ENCODE measurements around the gene ATF7IP2. TPM values are rescaled to one million over a fixed set of nuclear protein-coding genes. Genes with fewer than 3 reads are reported as not detected.
"Not testable (repeated sequence)": the region's sequence is repeated elsewhere in the genome, so short reads cannot be mapped to it uniquely, and the experiment has no call there.

The ATF7IP2 gene
- total and polyA plus RNA-seq, 4 donors, result 14.3 to 60.4 (median 30.1) TPM

DNA sequence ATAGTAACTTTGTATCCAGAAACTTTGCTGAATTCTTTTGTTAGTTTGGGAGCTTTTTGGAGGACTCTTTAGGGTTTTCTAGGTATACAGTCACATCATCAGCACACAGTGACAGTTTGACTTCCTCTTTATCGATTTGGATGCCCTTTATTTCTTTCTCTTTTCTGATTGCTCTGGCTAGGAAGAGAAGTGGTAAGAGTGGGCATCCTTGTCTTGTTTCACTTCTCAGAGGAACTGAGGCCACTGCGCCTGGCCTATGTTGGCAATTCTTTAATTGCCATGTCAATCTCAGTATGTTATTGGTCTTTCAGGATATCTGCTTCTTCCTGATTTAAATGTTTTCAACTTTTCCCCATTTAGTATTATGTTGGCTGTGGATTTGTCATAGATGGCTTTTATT lies 24.6 kb downstream of the ATF7IP2 start:
- Histone ChIP-seq H3K9me3 (ENCODE audit: control insufficient read depth in 4 of 4, low read length in 3 of 4) (peaks cover 3 to 20% (median 8%) of the 10 kb centered on the region in 4 donors), H3K9ac (ENCODE audit: low read depth in 1 of 2, low read length in 2 of 2) (no peak overlapping the region), H3K4me3 (ENCODE audit: low read depth in 1 of 3, low read length in 3 of 3) (no peak overlapping the region), H3K27ac (ENCODE audit: low read depth in 1 of 2, low read length in 2 of 2) (no peak overlapping the region), H3K36me3 (ENCODE audit: control insufficient read depth in 4 of 4, insufficient read depth in 3 of 4, low read depth in 1 of 4, low read length in 3 of 4) (peaks cover 0 to 8% (median 6%) of the 10 kb centered on the region in 4 donors), H3K27me3 (ENCODE audit: control insufficient read depth in 4 of 4, insufficient read depth in 4 of 4, low read length in 3 of 4) (no peaks in the 10 kb centered on the region), H3K4me1 (ENCODE audit: control insufficient read depth in 4 of 4, insufficient read depth in 4 of 4, low read length in 3 of 4) (peaks cover 0 to 5% (median 0%) of the 10 kb centered on the region in 4 donors)
- WGBS, result 90% methylated on average over 2 of the region's 2 CpGs
- TF ChIP-seq RXRA (IDR thresholded peaks at IDR 0.05) (no peak), FOXA1 (IDR thresholded peaks at IDR 0.05) (no peak), HNF4G (IDR thresholded peaks at IDR 0.05) (no peak), RAD21 (IDR thresholded peaks at IDR 0.05) (no peak), YY1 (IDR thresholded peaks at IDR 0.05) (no peak), NR2F2 (IDR thresholded peaks at IDR 0.05) (no peak), SP1 (IDR thresholded peaks at IDR 0.05) (no peak), FOXA2 (IDR thresholded peaks at IDR 0.05) (no peak)
- TF ChIP-seq, protein P1, sequence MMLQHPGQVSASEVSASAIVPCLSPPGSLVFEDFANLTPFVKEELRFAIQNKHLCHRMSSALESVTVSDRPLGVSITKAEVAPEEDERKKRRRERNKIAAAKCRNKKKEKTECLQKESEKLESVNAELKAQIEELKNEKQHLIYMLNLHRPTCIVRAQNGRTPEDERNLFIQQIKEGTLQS (IDR thresholded peaks at IDR 0.05), result no peak
- TF ChIP-seq, protein P2, sequence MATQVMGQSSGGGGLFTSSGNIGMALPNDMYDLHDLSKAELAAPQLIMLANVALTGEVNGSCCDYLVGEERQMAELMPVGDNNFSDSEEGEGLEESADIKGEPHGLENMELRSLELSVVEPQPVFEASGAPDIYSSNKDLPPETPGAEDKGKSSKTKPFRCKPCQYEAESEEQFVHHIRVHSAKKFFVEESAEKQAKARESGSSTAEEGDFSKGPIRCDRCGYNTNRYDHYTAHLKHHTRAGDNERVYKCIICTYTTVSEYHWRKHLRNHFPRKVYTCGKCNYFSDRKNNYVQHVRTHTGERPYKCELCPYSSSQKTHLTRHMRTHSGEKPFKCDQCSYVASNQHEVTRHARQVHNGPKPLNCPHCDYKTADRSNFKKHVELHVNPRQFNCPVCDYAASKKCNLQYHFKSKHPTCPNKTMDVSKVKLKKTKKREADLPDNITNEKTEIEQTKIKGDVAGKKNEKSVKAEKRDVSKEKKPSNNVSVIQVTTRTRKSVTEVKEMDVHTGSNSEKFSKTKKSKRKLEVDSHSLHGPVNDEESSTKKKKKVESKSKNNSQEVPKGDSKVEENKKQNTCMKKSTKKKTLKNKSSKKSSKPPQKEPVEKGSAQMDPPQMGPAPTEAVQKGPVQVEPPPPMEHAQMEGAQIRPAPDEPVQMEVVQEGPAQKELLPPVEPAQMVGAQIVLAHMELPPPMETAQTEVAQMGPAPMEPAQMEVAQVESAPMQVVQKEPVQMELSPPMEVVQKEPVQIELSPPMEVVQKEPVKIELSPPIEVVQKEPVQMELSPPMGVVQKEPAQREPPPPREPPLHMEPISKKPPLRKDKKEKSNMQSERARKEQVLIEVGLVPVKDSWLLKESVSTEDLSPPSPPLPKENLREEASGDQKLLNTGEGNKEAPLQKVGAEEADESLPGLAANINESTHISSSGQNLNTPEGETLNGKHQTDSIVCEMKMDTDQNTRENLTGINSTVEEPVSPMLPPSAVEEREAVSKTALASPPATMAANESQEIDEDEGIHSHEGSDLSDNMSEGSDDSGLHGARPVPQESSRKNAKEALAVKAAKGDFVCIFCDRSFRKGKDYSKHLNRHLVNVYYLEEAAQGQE (IDR thresholded peaks at IDR 0.05), result no peak
- TF ChIP-seq, protein P3, sequence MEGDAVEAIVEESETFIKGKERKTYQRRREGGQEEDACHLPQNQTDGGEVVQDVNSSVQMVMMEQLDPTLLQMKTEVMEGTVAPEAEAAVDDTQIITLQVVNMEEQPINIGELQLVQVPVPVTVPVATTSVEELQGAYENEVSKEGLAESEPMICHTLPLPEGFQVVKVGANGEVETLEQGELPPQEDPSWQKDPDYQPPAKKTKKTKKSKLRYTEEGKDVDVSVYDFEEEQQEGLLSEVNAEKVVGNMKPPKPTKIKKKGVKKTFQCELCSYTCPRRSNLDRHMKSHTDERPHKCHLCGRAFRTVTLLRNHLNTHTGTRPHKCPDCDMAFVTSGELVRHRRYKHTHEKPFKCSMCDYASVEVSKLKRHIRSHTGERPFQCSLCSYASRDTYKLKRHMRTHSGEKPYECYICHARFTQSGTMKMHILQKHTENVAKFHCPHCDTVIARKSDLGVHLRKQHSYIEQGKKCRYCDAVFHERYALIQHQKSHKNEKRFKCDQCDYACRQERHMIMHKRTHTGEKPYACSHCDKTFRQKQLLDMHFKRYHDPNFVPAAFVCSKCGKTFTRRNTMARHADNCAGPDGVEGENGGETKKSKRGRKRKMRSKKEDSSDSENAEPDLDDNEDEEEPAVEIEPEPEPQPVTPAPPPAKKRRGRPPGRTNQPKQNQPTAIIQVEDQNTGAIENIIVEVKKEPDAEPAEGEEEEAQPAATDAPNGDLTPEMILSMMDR (IDR thresholded peaks at IDR 0.05; ENCODE audit: low read depth, low read length, missing input control), result no peak
- no peak for DNase-seq (ENCODE audit: low spot score)

DNA sequence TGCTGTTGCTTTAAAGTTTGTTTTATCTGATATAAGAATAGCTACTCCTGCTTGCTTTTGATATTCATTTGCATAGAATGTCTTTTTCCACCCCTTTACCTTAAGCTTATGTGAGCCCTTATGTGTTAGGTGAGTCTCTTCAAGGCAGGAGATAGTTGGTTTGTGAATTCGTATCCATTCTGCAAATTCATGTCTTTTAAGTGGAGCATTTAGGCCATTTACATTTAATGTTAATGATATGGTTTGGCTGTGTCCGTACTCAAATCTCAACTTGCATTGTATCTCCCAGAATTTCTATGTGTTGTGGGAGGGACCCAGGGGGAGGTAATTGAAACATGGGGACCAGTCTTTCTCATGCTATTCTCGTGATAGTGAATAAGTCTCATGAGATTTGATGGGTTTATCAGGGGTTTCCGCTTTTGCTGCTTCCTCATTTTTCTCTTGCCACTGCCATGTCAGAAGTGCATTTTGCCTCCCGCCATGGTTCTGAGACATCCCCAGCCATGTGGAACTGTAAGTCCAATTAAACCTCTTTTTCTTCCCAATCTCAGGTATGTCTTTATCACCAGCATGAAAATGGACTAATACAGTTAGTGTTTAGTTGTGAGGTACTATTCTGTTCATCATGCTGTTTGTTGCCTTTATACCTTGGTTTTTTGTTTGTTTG lies 27.2 kb downstream of the ATF7IP2 start:
- H3K27me3 ChIP-seq (ENCODE audit: control insufficient read depth in 4 of 4, insufficient read depth in 4 of 4, low read length in 3 of 4), result no peaks in the 10 kb centered on the region
- peaks cover 0 to 5% (median 0%) of the 10 kb centered on the region in 4 donors for H3K4me1 ChIP-seq (ENCODE audit: control insufficient read depth in 4 of 4, insufficient read depth in 4 of 4, low read length in 3 of 4)
- H3K36me3 ChIP-seq (ENCODE audit: control insufficient read depth in 4 of 4, insufficient read depth in 3 of 4, low read depth in 1 of 4, low read length in 3 of 4), result peaks cover 0 to 5% (median 3%) of the 10 kb centered on the region in 4 donors
- H3K9me3 ChIP-seq (ENCODE audit: control insufficient read depth in 4 of 4, low read length in 3 of 4), result peaks cover 3 to 11% (median 7%) of the 10 kb centered on the region in 4 donors
- TF ChIP-seq, protein P4, sequence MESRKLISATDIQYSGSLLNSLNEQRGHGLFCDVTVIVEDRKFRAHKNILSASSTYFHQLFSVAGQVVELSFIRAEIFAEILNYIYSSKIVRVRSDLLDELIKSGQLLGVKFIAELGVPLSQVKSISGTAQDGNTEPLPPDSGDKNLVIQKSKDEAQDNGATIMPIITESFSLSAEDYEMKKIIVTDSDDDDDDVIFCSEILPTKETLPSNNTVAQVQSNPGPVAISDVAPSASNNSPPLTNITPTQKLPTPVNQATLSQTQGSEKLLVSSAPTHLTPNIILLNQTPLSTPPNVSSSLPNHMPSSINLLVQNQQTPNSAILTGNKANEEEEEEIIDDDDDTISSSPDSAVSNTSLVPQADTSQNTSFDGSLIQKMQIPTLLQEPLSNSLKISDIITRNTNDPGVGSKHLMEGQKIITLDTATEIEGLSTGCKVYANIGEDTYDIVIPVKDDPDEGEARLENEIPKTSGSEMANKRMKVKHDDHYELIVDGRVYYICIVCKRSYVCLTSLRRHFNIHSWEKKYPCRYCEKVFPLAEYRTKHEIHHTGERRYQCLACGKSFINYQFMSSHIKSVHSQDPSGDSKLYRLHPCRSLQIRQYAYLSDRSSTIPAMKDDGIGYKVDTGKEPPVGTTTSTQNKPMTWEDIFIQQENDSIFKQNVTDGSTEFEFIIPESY (IDR thresholded peaks at IDR 0.05), result no peak
- no peak overlapping the region for H3K4me3 ChIP-seq (ENCODE audit: low read depth in 1 of 3, low read length in 3 of 3)
- H3K9ac ChIP-seq (ENCODE audit: low read depth in 1 of 2, low read length in 2 of 2), result no peak overlapping the region
- H3K27ac ChIP-seq (ENCODE audit: low read depth in 1 of 2, low read length in 2 of 2), result no peak overlapping the region
- 96% methylated on average over 5 of the region's 5 CpGs for WGBS
- DNase-seq (ENCODE audit: low spot score), result no peak

DNA sequence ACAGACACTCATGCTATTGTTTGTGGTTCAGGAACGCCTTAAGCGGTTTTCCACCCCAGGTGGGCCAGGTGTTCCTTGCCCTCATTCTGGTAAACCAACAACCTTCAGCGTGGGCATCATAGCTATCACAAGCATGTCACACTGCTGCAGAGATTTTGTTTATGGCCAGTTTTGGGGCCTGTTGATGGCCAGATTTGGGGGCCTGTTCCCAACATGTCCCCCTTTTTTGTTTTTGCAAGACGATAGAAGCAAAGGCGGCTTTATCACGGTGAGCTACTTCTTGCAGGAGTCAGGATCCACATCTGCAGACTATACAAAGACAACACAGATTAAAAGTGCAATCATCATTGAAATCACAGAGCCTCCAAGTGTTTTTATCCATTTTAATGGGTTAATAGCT lies 32.3 kb downstream of the ATF7IP2 start:
- DNase-seq (ENCODE audit: low spot score); H3K4me3 ChIP-seq (ENCODE audit: low read depth in 1 of 3, low read length in 3 of 3); H3K9me3 ChIP-seq (ENCODE audit: control insufficient read depth in 4 of 4, low read length in 3 of 4); H3K9ac ChIP-seq (ENCODE audit: low read depth in 1 of 2, low read length in 2 of 2); H3K27me3 ChIP-seq (ENCODE audit: control insufficient read depth in 4 of 4, insufficient read depth in 4 of 4, low read length in 3 of 4); H3K4me1 ChIP-seq (ENCODE audit: control insufficient read depth in 4 of 4, insufficient read depth in 4 of 4, low read length in 3 of 4); H3K27ac ChIP-seq (ENCODE audit: low read depth in 1 of 2, low read length in 2 of 2): not testable (repeated sequence)
- 99% methylated on average over 6 of the region's 6 CpGs for WGBS
- H3K36me3 ChIP-seq (ENCODE audit: control insufficient read depth in 4 of 4, insufficient read depth in 3 of 4, low read depth in 1 of 4, low read length in 3 of 4), result peaks cover 0 to 11% (median 6%) of the 10 kb centered on the region in 4 donors
